NCI-H524 (cell line): ENCODE data around the gene ERH.

Source experiments
- DNase-seq, 2 experiments: peaks; one replicate each; lab custom pipeline; 2025; lab: John Stamatoyannopoulos, UW

ERH gene

GRCh38 chr14:69355607-69356281, 42.4 kb downstream of the ERH start:
- peak; percentile 18 to 57 for DNase-seq

GRCh38 chr14:69355154-69355597, 42.9 kb downstream of the ERH start:
- no peak for DNase-seq

DNA sequence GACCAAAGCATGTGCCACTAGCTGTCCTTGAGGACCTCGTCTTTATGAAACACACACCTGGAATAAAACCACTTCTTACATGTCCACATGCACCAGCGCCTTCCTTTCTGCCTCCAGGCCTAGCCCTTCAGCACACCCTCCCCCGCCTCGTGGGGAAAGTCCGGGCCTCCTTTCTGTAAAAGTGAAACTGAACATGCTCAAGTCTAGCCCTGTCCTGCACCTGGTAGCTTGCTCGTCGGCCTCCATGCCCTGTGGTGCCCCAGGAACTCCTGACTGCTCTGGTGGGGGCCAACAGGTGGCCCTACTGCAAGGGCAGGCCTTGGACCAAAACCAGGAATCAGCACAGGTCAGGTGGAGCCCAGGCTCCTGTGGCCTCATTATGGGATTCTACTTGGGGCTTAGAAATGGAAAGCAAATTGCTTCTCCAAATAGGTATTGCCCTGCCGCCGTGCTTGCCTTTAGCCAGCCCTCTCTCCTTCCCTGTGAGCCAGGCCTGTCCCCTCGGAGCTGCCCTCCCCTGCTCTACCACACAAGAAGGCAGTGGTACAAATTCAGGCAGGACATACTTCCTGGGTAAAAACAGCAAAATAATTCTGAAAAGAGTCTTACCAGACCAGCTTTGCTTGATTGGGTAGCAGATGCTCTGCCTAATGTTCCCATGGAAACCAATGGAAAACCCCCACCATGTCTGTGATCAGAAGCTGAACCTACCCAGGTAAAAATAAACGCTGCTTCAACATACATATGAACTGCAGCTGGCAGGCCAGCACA, 43.5 kb downstream of the ERH start:
- DNase-seq, result peak in 1 of 2 experiments; percentile 35

GRCh38 chr14:69353168-69353567, 44.9 kb downstream of the ERH start:
- DNase-seq, result no peak

DNA sequence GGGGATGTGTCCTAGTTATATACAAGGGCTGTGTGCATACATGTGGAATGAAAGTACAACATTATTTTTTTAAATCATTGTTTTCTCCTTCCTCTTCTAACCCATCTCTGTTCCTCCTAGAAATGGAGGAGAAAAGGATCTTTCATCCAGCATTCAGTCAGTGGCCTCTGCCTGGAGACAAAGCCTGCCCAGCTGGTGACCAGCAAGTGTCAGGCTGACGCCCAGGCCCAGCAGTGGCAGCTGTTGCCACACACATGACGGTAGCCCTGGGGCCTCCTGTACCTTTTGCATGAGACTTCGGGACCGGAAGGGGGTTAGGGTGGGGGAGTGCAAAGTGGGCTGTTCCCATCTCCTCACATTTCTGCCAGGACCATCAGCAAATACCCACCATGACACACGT, 46.2 kb downstream of the ERH start:
- DNase-seq, result no peak

DNA sequence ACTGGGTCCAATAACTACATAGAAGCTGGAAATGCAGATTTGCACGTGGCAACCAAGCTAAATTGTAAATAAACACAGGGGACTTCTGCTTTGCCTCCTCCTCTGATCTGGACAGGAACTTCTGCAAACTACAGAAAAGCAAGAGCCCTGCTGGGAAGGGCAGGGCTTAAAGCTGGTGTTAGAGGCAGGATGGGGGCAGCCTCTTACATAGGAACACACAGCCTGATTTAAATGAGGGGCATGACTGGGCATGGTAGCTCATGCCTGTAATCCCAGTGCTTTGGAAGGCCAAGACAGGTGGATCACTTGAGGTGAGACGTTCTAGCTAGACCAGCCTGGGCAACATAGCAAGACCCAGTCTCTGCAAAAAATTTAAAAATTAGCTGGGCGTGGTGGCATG, 46.7 kb downstream of the ERH start:
- DNase-seq, result no peak

DNA sequence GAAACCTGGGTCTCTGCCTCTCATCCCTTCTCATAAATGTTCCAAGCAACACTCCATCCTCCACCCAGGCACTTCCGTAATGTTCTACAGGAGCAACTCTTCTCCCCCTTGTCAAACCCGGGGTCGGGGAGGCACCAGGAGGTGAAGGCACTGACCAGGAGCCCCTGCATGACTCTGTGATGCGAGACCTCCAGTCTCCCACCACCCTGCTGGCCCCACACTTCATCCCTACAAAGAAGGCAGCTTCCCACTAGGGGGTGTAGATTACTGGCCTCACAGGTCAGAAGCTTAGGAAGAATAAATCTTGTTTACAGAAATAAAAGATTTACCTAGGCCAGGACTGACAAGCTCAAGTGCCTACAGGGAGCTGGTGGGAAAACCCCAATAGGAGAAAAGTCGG, 47.2 kb downstream of the ERH start:
- DNase-seq, result no peak

DNA sequence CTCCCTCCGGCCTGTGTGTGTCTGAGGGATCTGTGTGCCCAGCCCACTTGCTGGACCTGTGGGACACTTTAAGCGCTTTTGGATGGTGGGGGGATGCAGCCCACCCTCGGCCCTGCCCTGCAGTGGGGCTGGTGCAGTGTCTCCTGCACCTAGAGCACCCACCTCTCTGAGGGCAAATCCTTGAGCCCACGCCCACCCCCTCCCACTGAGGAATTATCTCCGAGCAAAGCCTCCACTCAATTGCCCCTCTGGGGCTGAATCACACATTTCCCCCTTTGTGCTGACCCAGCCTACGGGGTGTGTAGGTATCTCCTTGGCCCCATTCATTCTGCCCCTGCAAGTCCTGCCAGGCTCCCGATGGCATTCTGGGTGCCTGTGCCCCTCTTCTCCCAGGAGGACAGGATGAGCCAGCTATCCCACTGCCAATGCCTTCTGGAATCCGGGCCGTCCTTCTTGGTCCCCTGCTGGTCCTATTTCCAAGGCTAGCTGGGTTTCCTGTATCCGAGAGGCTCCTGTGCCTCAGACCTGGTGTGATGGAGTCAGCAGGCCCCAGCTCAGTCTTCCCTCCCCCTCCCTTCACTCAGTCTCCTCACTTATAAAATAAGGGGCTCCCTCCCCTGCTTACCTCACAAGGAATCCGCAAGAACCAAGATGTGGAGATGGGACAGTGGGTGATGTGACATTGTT, 48.9 kb downstream of the ERH start:
- DNase-seq, result no peak

GRCh38 chr14:69346710-69347109, 51.4 kb downstream of the ERH start:
- peak; percentile 15 to 37 for DNase-seq

DNA sequence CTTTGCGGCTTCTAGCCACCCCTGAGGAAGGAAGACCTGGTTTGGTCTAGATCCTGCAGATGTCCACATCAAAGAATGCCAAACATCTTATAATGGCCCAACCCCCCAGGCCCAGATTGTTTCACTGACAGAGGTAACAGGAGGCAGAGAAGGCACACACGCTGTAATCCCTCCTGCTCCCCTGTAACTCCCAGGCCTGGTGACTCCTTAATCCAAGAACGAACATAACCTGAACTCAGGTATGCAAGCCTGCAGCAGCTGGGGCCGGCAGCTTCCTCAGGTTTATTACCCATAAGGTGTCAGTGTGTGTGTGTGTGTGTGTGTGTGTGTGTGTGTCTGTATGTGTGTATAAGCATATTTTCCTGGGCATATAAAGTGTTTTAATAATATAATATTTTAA, 52.7 kb downstream of the ERH start:
- DNase-seq, result no peak

DNA sequence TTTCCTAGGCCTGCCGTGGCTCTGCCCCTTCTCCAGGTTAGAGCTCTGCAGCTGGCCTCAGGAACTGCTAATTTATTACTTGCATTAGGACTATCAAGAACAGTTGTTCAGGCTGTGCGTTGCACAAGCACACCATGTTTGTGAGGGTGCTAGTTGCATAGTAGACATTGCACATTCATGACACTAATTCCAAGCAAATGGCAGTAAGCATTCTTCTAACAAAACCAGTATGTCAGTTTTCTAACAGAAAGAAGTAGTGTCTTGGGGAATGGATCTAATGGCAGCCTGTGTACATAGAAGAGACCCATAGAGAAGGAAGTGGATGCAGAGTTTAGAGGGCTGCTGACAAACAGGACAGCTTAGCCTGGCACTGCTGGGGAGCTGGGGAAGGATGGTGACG, 53.9 kb downstream of the ERH start:
- DNase-seq, result no peak

DNA sequence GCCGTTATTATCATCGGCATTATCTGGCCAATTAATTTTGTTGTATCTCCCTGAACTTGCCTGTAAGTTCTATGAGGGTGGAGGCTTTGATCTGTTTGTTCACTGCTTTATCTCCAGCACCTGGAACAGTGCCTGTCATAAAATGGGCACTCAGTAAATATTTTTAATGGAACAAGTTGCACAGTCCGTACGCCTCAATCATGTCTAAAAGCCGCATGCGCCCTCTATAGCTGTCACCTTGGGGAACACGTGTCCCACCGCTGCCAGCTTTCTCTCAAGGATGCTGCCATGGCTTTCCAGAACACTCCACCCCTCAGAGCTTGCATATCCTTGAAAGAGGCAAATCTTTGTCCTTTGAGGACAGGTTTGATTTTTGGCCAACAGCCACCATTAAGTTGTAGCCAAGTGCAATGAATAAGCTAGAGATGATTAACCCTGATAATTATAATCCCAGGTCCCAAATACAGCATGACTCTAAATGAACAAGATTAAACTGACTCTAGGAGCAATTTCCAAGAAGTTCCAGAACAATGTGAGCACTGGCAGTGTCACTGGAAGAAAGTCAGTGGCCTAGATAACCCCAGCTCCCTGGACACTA, 55.1 kb downstream of the ERH start:
- DNase-seq, result no peak

- no peak for DNase-seq
Observed at GRCh38 chr14:69339426-69339825, 58.7 kb downstream of the ERH start.

DNA sequence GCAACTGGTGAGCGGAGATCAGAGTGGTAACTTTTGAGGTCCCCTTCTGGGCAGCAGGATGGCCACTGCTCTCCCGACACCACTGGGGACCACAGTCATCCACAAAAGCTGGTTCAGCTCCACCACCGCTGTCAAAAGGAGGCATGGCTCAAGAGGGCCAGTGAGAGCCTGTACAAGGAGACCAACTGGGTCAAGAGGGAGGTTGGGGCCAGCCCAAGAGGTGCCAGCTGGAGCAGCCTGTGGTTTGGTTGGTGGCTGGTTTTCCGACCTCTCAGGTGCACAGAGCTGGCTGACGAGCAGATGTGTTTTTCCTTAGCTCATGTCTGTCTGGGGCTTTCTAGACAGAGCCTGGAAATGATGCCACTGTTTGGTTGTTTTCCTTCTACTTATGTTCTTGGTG, 60.1 kb downstream of the ERH start:
- DNase-seq, result no peak

DNA sequence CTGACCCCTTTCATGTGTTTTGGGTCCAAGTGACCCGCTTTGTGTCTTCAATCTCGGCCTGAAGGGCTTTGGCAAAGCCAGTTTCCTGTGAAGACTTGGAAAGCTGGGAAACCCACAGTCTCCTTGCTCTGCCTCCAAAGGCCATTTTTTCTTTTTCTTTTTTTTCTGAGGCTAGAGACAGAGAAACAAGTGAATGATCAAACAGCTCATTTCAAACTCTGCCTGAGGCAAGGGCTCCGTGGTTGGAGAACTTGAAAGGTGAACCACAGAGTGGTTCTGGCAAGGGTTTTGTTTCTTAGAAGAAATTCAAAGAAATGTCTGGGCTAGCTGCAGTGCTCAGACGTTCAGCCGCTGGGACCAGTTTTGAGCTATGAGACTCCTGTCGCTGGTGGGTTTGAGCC, 62.7 kb downstream of the ERH start:
- no peak for DNase-seq

DNA sequence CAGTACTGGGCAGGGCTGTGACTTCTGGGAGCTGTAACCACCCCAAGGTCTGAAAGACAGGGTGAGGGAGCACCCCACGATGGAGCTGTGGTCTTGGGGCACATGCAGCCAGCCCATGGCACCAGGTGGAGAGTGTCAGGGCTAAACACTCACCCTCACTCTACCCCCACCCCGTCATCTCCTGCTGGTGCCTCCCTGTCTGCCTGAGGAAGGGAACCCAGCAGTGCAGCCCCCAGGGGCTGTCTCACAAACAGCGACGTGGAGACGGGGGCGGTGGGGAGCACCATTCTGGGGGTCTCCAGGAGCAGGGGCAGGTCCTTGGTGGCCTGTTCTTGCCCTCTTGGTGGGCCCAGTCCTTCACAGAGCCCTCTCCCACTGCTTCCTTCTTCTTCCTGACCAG, 63.5 kb downstream of the ERH start:
- no peak for DNase-seq

DNA sequence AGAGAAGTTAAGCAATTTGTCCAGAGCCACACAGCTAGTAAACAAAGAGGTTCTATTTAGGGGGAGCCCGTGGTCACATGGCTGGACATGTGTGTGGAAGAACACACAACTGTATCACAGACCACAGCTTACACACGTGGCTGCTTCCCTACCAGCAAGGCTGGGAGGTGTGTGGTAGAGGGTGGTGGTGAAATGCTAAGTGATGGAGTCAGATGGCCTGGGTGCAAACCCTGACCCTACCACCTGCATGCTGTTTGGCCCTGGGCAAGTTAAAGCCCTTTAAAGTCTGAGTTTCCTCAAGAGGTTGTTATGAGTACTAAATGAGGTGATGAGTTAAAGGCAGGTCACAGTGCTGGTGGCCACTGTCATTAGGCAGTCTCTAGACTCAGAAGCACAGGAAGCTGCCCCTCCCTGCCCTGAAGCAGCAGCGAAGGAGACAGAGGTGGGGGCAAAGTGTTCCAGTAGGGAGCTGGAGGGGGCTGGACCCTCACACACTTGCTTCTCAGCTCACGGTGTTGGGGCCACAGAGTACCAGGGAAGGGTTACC, 64.2 kb downstream of the ERH start:
- no peak for DNase-seq

DNA sequence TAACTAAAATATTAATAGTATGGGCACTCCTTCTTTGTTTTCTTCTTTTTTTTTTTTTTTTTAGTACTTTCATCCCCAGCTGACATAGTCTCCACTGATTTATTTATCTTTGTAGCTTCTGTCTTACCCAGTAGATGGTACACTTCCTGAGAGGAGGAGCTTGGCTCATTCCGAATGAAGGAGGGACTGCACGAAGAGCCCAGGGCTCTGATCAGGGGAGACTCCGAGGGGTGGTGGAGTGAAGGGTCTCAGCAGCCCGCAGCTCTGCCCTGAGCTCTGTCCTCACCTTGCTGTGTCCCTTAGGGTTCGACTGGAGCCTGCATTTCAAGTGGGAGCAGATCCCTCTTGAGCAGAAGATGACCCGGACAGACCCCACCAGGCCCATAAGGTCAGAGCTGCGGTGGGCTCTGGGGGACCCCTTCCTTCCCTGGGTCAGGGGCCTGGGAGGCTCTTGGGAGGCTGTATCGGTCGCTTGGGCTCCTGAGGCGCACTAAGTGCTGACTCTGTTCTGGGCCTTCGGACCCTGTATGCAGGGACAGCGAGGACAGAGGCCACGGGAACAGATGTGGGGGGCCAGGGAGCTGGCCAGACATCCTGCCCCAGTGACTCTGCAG, 65.2 kb downstream of the ERH start:
- no peak for DNase-seq

DNA sequence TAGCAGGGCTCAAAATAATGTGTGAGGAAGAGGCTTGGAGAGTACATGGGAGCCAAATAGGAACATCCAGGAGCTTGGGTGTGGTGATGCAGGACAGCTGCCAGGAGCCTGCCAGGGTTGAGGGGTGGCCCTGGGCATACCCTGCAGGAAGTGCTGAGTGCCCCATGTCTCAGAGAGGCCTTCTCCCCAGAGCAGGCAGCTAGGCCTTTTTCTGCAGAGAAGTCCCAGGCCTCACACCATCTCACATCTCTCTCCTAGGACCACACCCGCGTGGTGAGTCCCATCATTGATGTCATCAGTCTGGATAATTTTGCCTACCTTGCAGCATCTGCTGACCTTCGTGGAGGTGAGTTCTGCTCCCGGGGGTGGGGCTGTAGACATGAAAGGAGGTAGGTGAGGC, 66.9 kb downstream of the ERH start:
- DNase-seq, result no peak
